Osteoblast (primary cell): Measurements from ENCODE around the gene HDAC7. TPM values are rescaled to one million over a fixed set of nuclear protein-coding genes. Genes with fewer than 3 reads are reported as not detected.

Experiments used
- DNase-seq: peaks from one replicate; pipeline ENCODE4 v3.0.0; 2011; ENCODE audit warnings: low spot score, mixed read lengths; ENCODE audit not compliant: insufficient read length; ENCODE audit errors: missing footprints
- H2AFZ ChIP-seq: 2 replicates; pipeline ENCODE4 v1.6.0; 2011; ENCODE audit warnings: mild to moderate bottlenecking, low read length
- H3K27ac ChIP-seq: 2 replicates; pipeline ENCODE4 v1.5.1; 2011; ENCODE audit warnings: mild to moderate bottlenecking, low read depth, low read length, moderate library complexity
- H3K27me3 ChIP-seq: 2 replicates; pipeline ENCODE4 v1.6.0; 2012; ENCODE audit warnings: mild to moderate bottlenecking, control low read depth, inconsistent platforms, low read length, moderate library complexity; ENCODE audit not compliant: insufficient read depth
- H3K36me3 ChIP-seq: 2 replicates; pipeline ENCODE4 v1.5.1; 2011; ENCODE audit warnings: mild to moderate bottlenecking, low read length, control low read depth, moderate library complexity; ENCODE audit not compliant: insufficient read depth
- H3K4me1 ChIP-seq: 2 replicates; pipeline ENCODE4 v1.5.1; 2011; ENCODE audit warnings: mild to moderate bottlenecking, low read length, control low read depth, moderate library complexity; ENCODE audit not compliant: insufficient read depth
- H3K4me2 ChIP-seq: 2 replicates; pipeline ENCODE4 v1.6.0; 2011; ENCODE audit warnings: mild to moderate bottlenecking, low read length; ENCODE audit not compliant: insufficient read depth
- H3K4me3 ChIP-seq: fragments of 200-600 bp; sonication (generic); 3 replicates; pipeline ENCODE4 v1.5.1; 2012; ENCODE audit warnings: mild to moderate bottlenecking, low read length, inconsistent platforms; ENCODE audit not compliant: insufficient read depth
- H3K79me2 ChIP-seq: 2 replicates; pipeline ENCODE4 v1.6.0; 2012; ENCODE audit warnings: mild to moderate bottlenecking, low read length, control low read depth, inconsistent platforms; ENCODE audit not compliant: insufficient read depth
- H3K9me3 ChIP-seq: 2 replicates; pipeline ENCODE4 v1.5.1; 2011; ENCODE audit warnings: low read depth, low read length, control low read depth
- H4K20me1 ChIP-seq: 2 replicates; pipeline ENCODE4 v1.6.0; 2012; ENCODE audit warnings: mild to moderate bottlenecking, low read length, control low read depth; ENCODE audit not compliant: insufficient read depth
- total RNA-seq: library from RNA; depleted of rRNA; stranded (reverse); fragments of >200 nt; gene quantifications from 2 replicates; pipeline ENCODE4 v1.2.3, GENCODE V29; 2012
- TF ChIP-seq, protein P1 (sequence below): IDR thresholded peaks from 2 replicates; pipeline ENCODE4 v1.5.1; 2011; ENCODE audit warnings: mild to moderate bottlenecking, low read depth, low read length, moderate library complexity; ENCODE audit errors: extremely low read depth

HDAC7 gene
- total RNA-seq, 1 donor = 41.3 TPM

GRCh38 chr12:47824635-47825034 lies 4.9 kb upstream of the HDAC7 start:
- peaks cover 5% of the 10 kb centered on the region for H3K79me2 ChIP-seq
- H3K4me3 ChIP-seq = no peak overlapping the region
- H4K20me1 ChIP-seq = no peaks in the 10 kb centered on the region
- H3K27me3 ChIP-seq = no peaks in the 10 kb centered on the region
- no peaks in the 10 kb centered on the region for H3K9me3 ChIP-seq
- H3K4me1 ChIP-seq = peaks cover 35% of the 10 kb centered on the region
- H2AFZ ChIP-seq = no peak overlapping the region
- H3K36me3 ChIP-seq = no peaks in the 10 kb centered on the region
- no peak overlapping the region for H3K27ac ChIP-seq
- TF ChIP-seq, protein P1, sequence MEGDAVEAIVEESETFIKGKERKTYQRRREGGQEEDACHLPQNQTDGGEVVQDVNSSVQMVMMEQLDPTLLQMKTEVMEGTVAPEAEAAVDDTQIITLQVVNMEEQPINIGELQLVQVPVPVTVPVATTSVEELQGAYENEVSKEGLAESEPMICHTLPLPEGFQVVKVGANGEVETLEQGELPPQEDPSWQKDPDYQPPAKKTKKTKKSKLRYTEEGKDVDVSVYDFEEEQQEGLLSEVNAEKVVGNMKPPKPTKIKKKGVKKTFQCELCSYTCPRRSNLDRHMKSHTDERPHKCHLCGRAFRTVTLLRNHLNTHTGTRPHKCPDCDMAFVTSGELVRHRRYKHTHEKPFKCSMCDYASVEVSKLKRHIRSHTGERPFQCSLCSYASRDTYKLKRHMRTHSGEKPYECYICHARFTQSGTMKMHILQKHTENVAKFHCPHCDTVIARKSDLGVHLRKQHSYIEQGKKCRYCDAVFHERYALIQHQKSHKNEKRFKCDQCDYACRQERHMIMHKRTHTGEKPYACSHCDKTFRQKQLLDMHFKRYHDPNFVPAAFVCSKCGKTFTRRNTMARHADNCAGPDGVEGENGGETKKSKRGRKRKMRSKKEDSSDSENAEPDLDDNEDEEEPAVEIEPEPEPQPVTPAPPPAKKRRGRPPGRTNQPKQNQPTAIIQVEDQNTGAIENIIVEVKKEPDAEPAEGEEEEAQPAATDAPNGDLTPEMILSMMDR = no peak
- DNase-seq = no peak
- H3K4me2 ChIP-seq = no peak overlapping the region

- H3K4me2 ChIP-seq = no peak overlapping the region
- DNase-seq = no peak
- H3K4me3 ChIP-seq = no peak overlapping the region
- H3K27ac ChIP-seq = no peak overlapping the region
- H3K36me3 ChIP-seq = no peaks in the 10 kb centered on the region
- no peaks in the 10 kb centered on the region for H4K20me1 ChIP-seq
- peaks cover 32% of the 10 kb centered on the region for H3K4me1 ChIP-seq
- peaks cover 7% of the 10 kb centered on the region for H3K79me2 ChIP-seq
- TF ChIP-seq, protein P1 = no peak
- no peak overlapping the region for H2AFZ ChIP-seq
- H3K27me3 ChIP-seq = no peaks in the 10 kb centered on the region
- H3K9me3 ChIP-seq = no peaks in the 10 kb centered on the region
Observed at GRCh38 chr12:47824198-47824597, 4.5 kb upstream of the HDAC7 start.

DNA sequence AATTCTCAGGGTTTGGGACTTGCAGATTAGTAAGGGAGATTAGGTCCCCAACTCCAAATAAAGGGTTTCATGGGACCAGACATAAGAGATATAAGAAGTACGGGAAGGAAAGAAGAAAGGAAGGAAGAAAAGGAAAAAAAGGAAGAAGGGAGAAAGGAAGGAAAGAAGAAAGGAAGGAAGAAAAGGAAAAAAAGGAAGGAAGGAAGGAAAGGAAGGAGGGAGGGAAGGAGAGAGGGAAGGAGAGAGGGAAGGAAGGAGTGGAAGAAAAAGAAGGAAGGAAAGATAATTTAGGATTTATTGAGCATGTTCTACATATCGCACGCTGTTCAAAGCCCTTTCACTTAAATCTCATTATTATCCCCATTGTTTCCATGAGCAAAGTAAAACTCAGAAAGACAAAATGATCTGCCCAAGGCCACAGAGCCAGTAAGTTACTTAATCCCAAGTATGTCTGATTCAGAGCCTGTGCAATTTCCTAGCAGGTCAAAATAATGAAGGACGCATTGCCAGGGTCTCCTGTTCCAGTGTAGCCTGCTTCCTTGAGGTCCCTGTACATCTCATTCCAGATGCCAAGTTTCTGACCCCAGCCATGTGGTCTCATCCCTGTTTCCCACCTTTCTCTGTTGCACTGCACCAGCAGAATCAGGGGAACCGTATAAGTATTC lies 3.9 kb upstream of the HDAC7 start:
- Histone ChIP-seq H3K4me1 (peaks cover 31% of the 10 kb centered on the region), H3K27me3 (no peaks in the 10 kb centered on the region), H2AFZ (no peak overlapping the region), H3K27ac (no peak overlapping the region), H4K20me1 (peaks cover 4% of the 10 kb centered on the region), H3K4me3 (no peak overlapping the region), H3K4me2 (no peak overlapping the region), H3K9me3 (no peaks in the 10 kb centered on the region), H3K36me3 (no peaks in the 10 kb centered on the region), H3K79me2 (peaks cover 13% of the 10 kb centered on the region)
- peak; percentile 71 for DNase-seq
- TF ChIP-seq, protein P1 = no peak

GRCh38 chr12:47822863-47823262 lies 3.2 kb upstream of the HDAC7 start:
- Histone ChIP-seq H3K27me3 (no peaks in the 10 kb centered on the region), H2AFZ (no peak overlapping the region), H3K4me2 (no peak overlapping the region), H4K20me1 (peaks cover 11% of the 10 kb centered on the region), H3K36me3 (no peaks in the 10 kb centered on the region), H3K4me3 (no peak overlapping the region), H3K27ac (no peak overlapping the region), H3K4me1 (peaks cover 38% of the 10 kb centered on the region), H3K79me2 (peaks cover 20% of the 10 kb centered on the region), H3K9me3 (no peaks in the 10 kb centered on the region)
- DNase-seq = peak; percentile 55
- TF ChIP-seq, protein P1 = no peak
